HG03045 (cell line): ENCODE data around the gene SLC39A11.

ENCODE experiments used
- ATAC-seq: cut with Tn5 transposase; IDR thresholded peaks from one replicate; pipeline ENCODE4 v1.9.1; 2021; ENCODE audit warnings: mild to moderate bottlenecking, moderate library complexity; ENCODE audit not compliant: unreplicated experiment

Gene SLC39A11

DNA sequence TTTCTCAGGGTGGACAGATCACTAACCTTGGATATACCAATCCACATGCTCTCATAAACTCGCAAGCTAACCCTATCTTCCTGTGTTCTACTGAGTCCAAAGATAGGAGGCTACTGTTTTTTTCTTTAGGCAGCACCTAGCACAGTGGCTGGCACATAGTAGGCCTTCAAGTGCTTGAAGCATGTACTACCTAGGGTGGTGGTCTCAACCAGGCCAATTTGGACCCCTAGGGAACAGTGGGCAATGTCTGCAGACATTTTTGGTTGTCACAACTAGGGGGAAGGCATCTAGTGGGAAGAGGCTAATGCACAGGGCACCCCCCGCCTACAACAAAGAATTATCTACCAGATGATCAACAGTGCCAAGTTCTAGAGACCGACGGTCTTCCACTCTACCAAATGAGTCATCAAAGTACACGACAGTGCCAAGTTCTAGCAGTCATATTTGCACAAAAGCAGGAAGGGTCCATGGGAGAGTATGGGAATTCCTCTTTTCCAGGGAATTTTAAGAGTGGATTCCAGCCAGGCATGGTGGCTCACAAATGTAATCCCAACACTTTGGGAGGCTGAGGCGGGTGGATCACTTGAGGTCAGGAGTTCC is 390.3 kb downstream of the SLC39A11 start:
- no peak for ATAC-seq

DNA sequence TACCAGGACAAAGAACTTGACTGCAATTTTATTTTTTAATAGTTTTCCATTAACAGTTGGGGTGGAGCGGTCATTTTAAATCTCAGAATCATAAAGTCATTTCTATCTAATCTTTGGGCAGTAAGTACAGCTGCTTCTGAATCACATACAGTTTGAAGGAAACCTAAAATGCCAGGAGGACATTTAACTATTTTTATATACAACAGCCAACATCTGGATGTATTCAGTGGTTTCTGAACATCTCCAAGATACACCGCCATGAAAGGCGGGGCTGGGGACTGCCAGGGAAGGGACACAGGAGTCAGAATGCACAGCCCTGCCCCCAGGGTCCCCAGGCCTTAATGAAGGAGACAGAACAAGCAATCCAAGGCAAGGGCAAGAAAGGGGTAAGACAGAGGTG is 392.3 kb downstream of the SLC39A11 start:
- ATAC-seq, result no peak

DNA sequence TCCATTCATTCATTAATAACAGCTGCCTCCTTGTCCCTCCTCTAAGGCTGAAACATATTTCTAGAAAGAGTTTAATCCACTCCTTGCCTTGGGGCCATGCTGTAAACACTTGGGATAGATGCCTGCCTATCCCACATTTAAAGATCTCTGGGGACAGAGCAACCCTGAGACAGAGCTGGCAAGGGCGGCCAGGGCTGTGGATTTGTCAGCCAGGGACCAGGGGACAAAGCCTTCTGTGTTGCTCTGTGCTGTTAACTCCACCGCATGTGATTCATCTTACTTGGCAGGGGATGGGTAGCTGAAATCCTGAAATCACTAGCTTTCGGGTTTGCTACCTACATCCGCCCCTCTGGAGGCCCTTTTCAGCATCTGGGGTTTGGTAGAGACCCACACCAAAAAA is 392.9 kb downstream of the SLC39A11 start:
- no peak for ATAC-seq

DNA sequence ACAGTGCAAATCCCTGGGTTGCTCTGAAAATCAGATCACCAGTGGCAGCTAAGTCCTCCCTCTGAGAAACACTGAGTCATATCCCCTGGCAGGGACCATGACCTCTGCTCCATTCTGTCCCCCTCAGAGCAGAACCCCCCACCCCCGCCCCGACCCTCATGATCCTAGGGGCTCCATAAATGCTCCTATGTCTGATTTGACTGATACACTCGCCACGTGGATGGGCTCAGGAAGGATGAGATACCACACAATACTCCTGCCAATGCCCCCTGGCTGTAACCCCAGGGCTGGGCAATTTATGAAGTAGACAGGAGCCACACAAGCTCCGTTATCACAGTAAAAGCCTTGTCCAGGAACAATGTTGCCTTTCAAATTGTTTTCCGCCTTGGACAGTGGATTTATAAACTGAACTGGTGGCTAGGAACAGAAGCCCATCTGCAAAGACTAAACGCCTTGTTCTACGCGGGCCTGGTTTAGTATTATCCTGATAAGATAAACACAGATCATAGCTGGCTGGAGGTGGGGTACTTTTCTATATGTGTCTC is 394.8 kb downstream of the SLC39A11 start:
- ATAC-seq, result no peak

DNA sequence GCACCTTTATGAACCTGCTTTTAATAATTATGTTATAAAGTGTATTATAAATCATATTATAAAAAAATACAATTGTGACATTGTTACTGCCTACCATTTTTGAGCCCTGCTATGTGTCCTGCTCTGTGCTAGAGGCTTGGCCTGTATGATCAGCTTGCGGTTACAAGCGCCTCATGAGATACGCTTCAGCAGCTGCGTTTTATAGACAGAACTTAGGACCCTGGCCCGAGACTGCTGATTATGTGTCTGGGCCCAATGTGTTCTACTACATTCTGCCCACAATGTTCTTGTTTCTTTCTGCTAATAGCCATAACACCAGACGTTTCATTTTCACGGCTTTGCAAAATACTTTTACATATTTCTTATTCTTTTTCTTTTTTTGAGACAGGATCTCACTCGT is 395.8 kb downstream of the SLC39A11 start:
- ATAC-seq, result no peak

DNA sequence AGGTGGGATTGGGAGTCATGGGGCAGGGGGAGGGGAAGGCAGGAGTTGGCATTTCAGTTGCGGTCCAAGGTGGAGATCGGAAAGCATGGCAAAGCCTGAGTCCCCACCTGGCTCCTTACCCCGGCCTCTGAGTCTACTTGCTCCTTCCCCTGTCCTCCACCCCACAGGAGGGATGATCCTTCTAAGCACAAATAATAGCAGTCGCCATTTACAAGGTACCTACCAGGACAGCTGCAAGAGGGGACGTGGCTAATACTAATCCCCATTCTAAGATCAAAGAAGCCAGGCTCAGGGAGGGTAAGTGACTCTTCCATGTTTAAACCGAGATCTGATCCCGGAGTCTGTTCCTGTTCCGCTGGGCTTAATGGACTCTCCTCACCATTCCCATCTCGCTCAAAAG is 396.3 kb downstream of the SLC39A11 start:
- ATAC-seq, result no peak

DNA sequence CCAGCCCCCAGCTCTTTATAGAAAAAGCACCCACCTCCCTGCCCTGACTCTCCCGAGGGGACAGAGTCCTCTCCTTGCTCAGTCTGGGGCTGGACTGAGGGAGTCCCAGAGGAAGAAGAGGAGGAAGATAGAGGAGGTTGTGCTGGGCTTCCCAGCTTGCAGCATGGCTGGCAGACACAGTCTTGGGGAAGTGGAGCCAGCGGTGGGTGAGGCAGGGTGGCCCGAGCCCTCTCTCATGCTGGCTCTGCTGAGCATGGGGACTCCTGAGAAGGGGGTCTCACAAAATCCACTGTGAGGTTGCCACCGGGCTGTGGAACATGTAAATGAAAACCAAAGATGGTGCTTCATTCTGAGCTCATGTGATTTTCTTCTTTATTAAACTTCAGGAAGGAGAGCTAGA is 398.5 kb downstream of the SLC39A11 start:
- ATAC-seq, result no peak

DNA sequence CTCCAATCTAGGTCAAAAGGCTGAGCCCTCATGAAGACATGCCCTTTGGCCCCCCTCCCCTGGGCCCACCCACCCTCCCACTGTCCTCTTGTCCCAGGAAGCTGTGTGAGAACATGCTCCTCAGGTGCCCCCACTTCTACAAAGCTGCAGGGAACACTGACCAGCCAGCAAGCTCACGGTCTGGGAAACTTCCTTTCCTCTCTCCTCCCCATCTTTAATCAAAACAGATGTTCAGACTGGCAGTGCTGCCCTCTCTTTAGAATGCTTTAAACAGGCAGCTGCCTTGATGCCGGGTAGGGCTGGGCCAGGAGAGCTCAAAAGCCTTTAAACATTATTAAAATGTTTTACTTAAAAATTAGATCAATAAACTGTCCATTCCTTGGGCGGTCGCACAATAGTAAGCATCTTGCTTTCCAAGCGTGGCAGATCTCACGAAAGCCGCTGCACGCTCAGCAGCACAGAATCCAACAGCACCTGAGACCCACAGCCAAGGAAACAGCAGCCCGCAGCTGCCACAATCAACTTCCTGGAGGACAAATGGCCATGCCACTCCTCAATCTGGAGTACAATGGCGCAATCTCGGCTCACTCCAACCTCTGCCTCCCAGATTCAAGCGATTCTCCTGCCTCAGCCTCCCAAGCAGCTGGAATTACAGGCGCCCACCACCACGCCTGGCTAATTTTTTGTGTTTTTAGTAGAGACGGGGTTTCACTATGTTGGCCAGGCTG is 399.2 kb downstream of the SLC39A11 start:
- no peak for ATAC-seq

DNA sequence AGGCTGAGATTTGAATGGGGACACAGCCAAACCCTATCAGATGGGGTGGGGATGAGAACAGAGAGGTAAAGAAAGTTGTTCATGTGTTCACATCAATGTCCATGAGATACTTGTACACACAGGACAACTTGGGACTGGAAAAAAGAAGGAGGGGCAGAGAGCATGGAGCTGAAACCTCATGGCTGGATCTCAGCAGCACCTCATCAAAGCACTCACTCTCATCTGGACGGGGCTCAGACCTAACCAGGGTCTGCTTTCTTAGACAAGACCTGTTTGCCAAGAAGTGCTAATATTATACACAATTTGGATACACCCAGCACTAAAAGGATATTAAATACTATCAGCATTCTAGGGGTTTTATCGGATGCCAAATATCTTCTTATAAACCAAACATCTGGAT is 399.8 kb downstream of the SLC39A11 start:
- no peak for ATAC-seq

DNA sequence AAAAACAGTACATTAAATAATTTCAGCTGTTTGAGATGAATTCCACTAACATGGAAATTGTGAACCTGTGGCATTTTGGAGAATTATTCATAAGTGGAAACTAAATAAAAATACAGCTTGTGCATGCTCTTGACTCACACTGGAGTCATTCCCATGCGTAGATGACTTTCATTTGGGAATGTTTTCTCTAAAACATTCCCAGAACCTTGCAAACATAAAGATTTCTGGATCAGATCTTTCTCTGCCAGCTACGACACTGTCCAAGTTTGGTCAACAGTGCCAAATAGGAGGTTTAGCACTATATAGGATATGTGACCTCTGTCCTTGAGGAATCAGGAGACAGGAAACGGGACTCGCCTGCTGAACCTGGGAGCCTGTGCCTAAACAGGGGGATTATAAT is 400.9 kb downstream of the SLC39A11 start:
- ATAC-seq, result no peak

DNA sequence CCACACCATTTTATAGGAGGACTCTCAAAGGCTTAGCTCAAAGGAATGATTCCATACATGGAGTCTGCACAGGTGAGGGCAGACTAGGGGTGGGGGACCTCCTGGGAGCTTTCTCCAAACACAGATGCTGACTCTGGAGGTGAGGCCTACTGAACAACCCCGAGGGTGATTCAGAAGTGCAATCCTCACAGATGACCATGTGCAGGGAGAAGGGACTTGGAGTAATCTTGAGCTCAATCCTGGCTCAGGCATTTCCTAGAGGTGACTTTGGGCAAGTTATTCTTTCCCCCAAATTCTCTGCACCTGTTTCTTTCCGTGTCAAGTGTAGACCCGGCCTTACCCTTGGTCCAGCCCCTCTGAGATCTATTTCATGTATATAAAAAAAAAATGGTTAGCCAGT is 401.5 kb downstream of the SLC39A11 start:
- no peak for ATAC-seq

DNA sequence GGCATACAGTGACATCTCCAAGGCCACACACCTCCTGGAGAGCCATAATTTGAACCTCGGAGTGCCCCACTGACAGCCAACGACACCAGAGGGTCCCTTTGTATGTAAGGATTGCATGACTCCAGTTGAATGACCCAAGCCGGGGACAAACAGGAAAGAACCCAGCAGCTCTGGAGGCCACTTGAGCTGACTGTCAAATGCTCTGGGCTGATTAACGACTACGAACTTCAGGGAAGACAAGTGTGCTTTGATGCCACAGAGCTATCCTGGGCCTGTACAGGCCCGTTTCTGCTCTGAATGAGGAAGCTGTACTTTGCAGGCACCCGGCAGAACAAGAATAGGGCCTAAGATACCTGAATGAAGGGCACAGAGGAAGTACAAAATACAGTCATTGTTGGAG is 404.6 kb downstream of the SLC39A11 start:
- ATAC-seq, result no peak

DNA sequence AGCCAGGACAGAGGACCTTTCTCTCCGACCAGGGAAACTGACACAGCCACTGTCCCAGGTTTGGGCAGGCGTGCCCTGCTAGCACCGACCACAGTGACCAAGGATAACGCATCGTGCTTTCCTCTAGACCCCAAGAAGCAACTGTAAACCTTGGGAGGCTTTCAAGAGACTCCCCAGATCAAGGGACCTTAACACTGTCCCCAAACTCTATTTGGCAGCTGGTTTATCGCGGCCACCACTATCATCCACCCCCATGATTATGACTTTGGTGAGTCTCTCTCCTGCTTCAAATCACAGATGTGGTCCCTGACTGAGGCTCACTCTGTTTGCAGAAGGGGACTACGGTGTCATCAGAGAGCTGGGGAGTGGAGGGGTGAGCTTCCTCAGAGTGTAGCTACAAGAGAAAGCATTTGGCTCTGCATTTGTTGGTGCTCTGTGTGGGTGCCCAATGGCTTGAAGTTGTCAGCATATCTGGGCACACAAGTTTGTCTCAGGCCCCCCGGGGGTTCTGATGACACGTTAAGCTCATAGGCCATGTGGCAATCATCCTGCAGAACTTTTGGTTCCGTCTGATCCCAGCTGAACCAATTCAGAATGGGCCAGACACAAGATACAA is 408.0 kb downstream of the SLC39A11 start:
- ATAC-seq, result no peak

DNA sequence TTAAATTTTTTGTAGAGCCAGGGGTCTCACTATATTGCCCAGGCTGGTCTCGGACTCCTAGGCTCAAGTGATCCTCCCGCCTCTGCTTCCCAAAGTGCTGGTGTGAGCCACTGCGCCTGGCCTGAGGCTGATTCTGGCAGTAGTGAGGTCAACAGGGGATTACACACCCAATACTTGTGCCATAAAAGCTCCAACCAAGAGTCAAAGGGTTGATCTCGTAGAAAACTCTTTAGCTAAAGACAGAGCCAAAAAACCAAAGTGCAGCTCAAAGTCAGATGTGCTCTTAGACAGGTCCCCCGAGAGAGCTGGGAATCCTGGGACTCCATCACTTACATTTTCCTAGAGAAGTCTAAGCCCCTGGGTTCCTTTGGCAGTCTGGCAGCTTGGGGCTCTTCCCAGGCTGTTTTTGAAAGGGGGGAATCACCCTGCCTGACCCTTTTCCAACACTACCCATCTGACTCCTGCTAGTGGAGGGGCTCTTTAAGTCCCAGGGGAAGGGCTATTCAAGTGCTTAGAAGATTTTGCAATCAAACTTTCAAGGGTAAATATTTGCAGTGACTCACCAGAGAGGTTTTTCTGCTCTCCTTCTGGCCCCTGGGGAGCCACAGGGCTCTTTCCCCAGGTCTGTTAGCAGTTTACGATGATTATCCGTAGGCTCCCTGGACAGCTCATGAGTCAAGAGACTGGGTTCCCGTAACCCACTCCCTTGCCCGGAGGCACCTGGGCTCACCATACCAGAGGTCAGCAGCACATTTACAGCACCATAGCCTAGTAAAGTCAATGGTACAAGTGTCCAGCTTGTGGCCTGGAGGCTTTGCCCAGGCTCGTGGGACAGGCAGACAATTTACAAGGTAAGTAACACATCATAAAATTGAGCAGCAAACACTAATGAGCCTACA is 408.7 kb downstream of the SLC39A11 start:
- ATAC-seq, result no peak

DNA sequence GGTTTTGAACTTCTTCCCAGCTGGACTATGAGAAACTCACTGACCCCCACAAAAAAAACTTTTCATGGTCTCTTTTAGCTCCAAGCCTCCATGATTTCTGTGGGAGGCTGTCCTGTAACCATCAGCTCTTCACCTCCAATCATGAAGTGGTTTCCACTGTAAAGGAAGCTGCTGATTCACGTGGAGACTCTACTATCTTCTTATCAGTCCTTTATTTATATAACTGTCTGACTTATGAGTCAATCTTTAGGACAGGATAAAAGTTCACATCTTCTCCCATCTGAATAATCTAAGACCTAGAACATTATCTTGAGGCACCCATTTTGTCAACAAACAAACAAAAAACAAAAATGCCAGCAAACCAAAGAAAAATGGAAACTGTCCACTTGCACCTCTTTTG is 409.9 kb downstream of the SLC39A11 start:
- ATAC-seq, result no peak

DNA sequence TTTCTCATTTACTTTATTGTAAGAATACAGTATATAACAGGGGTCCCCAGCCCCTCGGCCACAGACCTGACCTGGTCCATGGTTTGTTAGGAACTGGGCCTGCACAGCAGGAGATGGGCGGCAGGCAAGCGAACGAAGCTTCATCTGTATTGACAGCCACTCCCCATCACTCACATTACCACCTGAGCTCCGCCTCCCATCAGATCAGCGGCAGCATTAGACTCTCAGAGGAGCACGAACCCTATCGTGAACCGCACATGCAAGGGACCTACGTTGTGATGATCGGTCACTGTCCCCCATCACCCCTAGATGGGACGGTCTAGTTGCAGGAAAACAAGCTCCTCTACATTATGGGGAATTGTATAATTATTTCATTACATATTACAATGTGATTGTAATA is 410.6 kb downstream of the SLC39A11 start:
- ATAC-seq, result no peak

DNA sequence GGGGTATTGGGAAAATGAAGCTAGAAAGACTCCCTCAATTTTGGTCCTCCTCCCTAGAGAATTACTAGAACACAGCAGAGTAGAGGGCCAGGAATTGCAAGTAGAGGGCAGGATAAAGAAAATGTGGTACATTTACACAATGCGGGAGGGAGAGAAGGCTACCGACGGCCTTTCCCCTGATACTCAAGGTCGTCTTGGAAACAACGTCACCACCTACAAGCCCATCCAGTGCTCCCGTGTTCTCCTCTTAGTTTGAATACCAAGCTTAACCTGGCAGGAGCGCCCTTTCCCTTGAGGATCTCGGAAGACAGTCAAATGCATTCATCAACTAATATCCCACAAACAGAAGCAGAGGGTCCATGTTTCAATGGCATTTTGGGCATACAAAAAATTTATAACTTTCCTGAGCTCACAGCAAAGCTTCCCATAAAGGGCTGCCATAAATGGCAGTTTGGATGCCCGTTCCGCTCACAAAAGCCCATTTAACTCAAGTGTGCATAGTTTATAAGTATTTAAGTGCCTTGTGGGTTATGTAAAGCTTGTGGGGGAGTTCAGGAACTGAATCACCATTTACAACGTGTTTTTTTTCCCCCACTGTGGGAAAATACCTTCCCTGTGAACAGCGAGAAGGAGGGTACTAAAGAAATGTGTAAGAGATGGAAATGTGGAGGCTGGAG is 414.6 kb downstream of the SLC39A11 start:
- ATAC-seq, result no peak

DNA sequence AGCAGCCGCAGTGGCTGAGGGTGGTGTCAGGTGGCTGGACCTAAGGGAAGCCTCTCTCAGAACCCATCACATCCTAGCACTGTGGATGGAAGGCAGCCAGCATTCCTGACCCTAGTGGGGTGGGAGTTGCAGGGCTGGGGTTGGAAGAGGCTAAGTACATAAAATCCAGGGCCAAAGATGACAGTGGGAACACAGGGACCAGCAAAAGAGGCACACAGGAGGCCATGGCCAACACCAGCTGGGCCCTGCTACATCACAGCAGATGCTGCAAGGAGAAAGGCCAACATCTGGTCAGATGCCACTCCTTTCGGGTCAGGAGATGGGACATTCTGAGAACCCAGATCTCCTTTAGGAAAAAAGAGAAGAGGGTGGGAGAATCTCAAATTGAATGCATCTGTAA is 415.4 kb downstream of the SLC39A11 start:
- no peak for ATAC-seq

DNA sequence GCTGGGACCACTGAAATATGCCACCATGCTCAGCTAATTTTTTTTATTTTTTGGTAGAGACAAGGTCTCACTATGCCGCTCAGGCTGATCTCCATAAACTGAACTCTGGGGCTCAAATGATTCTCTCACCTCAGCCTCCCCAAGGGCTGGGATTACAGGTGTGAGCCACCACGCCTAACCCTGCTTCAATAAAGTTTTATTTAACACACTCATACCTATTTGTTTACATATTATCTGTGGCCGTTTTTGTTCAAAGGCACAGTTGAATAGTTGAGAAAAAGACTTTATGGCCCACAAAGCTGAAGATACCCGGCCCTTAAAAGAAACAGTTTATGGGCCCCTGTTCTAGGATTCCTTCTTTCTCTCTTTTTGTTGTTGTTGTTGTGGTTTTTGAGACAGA is 419.8 kb downstream of the SLC39A11 start:
- no peak for ATAC-seq

DNA sequence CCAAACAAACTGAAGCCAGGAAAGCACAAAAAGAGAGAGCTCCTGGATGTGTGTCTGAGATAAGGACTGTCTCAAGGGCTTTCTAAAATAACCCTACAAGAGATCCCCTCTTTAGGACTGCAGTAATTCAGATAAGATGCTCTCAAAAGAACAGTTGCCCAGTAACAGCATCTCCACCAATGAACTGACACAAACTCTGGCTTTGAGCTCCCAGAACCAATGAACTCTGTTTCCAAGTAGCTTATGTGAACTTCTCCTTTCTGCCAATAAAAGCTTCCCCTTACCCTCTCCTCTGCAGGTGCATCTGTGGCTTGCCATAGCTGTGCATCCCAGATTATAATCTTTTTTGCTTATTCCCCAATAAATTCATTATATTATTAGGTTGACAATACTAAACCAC is 421.5 kb downstream of the SLC39A11 start:
- ATAC-seq, result no peak
